HG03097 (cell line): ENCODE results near the gene CKAP4.
"Not testable (repeated sequence)": the region's sequence is repeated elsewhere in the genome, so short reads cannot be mapped to it uniquely, and the experiment has no call there.

Source experiments
- ATAC-seq: cut with Tn5 transposase; IDR thresholded peaks from one replicate; pipeline ENCODE4 v1.9.1; 2021; ENCODE audit not compliant: unreplicated experiment, low FRiP score

Gene CKAP4, protein sequence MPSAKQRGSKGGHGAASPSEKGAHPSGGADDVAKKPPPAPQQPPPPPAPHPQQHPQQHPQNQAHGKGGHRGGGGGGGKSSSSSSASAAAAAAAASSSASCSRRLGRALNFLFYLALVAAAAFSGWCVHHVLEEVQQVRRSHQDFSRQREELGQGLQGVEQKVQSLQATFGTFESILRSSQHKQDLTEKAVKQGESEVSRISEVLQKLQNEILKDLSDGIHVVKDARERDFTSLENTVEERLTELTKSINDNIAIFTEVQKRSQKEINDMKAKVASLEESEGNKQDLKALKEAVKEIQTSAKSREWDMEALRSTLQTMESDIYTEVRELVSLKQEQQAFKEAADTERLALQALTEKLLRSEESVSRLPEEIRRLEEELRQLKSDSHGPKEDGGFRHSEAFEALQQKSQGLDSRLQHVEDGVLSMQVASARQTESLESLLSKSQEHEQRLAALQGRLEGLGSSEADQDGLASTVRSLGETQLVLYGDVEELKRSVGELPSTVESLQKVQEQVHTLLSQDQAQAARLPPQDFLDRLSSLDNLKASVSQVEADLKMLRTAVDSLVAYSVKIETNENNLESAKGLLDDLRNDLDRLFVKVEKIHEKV

DNA sequence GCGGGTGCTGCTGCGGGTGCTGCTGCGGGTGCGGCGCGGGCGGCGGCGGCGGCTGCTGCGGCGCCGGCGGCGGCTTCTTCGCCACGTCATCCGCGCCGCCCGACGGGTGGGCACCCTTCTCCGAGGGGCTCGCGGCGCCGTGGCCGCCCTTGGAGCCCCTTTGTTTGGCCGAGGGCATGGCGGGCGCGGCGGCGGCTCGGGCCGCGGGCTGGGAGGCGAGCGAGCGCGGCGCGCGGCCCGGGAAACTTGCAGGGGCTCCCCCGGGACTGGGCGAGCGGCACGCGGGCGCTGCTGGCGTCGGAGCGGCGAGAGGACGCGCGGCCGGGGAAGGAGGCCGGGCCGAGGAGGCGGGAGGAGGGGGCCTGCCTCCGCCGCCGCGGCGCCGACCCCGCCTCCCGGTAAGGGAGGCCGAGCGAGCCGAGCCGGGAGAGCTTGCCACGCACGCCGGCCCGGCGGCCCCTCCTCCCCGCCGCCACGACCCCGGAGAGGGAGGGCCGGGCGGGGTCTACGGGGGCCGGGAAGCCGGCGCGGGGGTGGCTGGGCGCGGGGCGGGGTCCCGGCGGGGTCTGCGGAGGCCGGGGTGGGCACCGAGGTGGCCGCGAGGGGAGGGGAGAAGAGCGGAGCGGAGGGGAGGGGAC, at the start of gene CKAP4:
Gene CKAP4, minus strand, starts transcription at position 347 of the 638 bp plus-strand sequence. Its CDS starts 169 bp downstream, at position 178.
- peak; percentile 55 for ATAC-seq

DNA sequence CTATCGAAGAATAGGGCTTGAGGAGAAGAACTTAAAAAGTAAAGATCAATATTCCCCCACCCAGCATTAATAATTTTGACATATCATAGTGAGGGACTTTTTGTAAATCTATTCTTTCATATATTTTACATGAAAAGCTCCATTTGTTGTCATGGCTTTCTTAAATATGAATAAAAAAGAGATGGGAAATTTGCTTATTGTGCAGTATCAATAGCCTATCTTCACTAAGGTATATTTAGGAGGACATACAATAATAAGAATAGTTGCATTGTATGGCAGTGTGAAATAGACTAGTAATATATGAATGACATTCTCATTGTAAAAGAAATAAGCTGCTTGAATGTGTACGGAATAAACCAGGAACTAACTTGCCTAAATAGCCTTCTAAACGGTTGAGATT, 49.3 kb upstream of the CKAP4 start:
- ATAC-seq: no peak

DNA sequence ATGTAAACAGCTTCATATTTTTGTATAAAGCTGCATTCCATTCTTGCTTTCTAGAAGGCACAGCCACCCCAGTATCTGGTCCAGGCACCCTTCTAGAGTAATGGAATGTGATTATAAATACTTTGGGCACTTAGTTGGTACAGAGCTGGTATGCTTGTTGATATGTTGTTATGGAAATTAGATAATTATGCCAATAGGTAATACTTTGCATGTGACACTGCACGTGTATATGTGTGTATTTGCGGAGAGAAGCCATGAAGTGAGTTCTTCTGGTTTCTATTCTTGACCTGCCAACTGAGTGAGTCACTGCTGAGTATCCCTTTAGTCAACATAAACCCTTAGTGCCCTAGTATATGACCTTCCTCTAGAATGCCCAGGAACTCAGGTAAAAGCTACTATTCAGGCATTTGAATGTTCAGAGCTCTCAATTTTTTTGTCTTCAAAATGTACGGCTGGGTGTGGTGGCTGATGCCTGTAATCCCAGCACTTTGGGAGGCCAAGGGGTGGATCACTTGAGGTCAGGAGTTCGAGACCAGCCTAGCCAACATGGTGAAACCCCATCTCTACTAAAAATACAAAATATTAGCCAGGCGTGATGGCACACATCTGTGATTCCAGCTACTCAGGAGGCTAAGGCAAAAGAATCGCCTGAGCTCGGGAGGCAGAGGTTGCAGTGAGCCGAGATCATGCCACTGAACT, 48.5 kb upstream of the CKAP4 start:
- no peak for ATAC-seq

DNA sequence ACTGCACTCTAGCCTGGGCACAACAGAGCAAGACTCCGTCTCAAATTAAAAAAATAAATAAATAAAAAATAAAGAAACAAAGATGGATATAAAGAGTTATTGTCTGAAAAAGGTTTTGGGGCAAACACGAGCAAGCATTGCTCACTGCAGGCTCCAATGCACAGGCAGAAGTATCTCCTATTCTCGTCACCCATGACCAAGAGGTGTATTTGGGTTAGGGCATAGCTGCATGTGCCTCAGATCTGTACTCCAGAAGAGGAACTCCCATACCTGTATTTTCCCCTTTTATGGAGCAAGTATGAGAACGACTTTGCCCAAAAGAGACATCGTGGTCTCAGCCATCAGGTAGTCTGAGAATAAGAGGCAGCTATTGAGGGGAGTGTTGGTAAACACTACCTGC, 44.5 kb upstream of the CKAP4 start:
- ATAC-seq: no peak

DNA sequence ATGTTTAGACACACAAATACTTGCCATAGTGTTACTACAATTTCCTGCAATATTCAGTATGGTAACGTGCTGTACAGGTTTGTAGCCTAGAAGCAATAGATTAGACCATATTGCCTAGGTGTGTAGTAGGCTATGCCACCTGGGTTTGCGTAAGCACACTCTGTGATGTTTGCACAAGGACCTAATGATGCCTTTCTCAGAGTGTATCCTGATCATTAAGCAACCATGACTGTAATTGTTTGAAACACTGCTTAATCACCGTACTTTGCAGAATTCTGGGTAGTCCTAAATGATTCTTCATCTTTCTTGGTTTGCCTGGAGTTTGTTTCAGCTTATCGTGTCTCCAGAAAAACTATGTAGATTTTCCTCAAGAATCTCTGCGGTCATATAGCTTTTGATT, 43.5 kb upstream of the CKAP4 start:
- no peak for ATAC-seq

DNA sequence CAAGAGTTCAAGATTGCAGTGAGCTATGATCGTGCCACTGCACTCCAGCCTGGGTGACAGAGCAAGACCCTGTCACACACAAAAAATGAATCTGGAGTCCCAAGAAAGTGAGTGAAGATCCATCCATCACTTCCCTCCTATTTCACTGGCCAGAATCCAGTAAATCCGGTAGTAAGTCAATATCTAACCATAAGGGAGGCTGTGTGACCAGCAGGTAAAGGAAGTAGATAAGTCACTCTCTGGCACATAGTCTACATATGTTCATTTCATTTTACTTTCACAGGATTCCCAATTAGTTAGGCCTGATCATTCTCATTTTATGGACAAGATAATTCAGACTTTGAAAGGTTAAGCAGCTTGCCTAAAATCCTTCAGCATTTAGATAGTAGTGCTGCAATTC, 42.8 kb upstream of the CKAP4 start:
- no peak for ATAC-seq

DNA sequence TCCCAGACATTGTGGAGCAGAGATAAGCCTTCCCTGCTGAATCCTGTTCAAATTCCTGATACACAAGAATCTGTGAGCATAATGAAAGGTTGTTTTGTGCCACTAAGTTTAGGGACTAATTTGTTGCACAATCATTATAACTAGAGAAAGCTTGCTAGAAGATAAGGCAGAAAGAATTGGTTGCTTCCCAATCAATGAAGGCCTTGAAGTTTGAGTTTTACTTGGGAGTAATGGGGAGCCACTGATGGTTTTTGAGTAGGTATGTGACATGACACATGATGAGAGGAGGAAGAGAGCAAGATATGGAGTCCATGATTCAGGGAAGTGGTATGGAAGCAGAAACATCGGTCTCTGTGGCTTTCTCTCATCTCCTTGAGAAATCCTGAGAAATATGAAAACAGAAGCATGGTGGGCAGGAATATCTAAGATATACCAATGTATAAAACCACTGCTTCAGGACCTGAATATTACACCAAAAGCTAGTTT, 41.4 kb upstream of the CKAP4 start:
- ATAC-seq: no peak

DNA sequence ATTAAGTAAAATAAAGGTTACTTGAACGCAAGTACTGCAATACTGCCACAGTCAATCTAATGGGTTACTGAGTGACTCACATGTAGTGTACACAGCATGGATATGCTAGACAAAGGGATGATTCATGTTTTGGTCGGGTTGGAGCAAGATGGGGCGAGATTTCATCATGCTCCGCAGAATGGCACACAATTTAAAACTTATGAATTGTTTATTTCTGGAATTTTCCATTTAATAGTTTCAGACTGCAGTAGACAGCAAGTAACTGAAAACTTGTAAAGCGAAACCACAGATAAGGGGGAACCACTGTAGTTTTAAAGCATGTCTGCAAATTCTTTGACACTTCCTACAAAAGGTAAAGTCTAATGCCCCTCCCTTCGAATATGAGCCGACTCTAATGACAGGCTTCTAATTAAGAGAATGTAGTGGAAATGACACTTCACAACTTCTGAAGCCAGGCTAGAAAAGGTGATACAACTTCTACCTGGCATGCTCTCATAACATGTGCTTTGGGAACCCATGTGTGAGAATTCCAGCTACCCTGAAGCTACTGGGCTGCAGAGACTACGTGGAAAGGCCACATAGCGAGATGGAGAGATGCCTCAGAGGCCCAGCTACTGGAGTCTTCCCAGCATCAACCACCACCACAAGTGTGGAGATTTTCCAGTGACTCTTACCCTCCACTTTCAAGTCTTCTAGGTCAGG, 40.8 kb upstream of the CKAP4 start:
- no peak for ATAC-seq

DNA sequence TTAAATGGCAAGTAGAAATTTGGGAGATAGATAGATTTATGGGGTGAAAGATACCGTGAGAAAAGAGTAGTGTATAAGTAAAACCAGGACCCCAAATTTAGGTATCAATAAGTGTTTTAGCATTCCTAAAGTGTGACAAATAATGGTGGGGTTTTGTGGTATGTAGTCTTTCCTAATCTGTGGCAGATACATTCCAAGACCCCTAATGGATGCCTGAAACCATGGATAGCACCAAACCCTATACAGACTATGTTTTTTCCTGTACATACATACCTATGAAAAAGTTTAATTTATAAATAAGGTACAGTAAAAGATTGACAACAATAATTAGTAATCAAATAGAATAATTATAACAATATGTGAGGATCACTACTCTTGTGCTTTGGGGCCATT, 40.3 kb upstream of the CKAP4 start:
- no peak for ATAC-seq

DNA sequence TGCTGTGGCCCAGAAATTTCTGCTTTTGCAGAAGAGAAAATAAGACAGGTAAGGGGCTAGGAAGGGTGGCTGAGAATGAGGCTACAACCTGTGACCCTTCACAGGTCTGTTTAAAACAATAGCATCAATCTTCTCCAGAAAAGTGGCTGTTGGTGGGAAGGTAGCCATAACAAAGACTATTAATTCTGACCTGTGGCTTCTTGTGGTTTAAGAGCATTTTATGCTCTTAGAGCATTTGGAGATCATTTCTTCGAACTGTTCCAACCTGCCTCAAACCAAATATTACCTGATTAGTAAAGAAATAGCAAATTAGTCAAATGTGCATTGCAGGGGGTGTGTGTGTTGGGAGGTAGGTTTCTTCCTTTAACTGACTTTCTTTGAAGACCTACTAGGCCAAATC, 39.5 kb upstream of the CKAP4 start:
- ATAC-seq: no peak

DNA sequence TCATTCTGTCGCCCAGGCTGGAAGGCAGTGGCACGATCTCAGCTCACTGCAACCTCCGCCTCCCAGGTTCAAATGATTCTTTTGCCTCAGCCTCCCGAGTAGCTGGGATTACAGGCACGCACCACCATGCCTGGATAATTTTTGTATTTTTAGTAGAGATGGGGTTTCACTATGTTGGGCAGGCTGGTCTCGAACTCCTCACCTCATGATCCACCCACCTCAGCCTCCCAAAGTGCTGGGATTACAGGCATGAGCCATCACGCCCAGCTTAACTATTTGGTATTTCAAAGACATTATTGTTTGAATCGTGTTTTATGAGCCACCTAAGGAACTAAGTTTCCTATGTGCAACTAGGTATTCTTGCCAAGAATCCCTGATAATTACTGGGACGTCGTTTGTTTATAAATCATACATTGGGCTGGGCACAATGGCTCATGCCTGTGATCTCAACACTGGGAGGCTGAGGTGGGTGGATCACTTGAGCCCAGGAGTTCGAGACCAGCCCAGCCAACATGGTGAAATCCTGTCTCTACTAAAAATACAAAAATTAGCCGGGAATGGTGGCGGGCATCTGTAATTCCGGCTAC, 38.8 kb upstream of the CKAP4 start:
- ATAC-seq: not testable (repeated sequence)

DNA sequence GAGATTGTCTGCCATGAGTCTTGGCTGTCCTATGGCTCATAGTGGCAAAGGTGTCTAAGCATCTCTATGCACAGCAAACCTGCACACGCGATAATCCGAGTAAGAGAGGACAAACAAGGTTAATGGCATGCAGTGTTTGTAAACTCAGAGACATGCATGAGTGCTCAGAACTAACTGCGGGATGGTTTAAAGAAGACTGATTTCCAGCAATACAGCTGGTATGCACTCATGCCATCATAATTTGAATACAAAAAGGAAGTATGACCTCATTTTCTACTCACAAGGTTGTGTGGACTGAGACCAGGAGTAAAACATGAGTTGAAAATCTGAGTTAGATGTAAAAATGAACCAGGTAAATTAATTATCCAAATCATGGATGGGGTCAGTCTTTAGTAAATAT, 38.2 kb upstream of the CKAP4 start:
- no peak for ATAC-seq

DNA sequence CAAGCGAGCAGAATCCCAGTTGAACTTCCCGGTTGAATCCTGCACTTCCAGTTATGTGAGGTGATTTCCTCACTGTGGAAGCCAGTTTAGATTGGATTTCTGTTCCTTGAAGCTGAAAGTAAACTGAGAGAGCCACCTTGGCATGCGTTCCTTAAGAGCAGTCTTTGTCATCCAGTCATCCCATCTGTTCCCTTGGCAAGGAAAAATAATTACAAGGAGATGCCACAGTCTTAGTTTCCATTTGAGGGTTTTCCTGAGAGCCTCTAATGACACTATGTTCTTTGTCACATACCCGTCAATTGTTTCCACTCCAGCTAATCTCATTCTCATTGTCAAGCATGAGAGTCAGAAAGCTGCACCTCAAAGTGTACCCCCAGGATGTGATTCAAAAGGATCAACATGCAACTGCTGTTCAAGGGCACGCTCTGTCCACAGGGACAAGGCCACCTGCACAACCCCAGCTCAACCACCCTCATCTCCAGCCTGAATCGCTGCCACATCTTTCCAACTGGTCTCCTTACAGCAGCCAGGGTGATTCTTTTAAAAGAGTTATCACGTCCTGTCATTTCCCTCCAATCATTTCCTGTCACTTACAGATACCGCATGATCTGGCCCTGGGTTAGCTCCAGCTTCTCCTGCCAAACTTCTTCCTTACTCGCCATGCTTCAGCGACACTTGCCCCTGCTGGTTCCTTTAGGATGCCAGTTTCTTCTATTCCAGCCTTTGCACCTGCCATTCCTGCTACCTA, 36.7 kb upstream of the CKAP4 start:
- no peak for ATAC-seq

DNA sequence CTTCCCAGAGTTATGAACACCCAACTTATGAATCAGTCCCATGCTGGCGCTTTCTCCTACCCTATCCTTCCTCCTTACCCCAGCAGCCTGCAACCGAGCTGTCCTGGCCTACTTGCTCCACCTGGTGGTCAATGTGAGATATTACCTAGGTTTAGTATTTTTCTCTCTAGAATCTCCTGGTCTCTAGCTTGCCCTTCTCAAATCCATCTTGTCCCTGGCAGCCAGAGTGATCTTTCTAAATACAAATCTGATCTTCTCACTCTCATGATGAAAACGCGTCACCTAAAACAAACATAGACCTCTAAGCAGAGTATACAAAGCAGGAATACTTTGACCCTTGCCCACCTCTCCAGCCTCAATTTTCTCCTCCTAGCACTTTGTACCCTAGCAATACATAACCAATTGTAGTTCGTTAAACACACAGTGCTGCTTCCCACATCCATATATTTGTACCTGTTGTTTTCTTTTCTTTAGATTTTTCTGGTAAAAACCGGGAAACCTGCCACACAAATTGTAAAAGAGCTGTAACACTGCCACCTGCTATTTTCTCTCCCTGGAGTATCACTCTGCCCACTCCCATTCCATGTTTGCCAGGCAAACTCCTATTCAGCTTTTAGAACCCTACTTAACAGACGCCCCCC, 34.8 kb upstream of the CKAP4 start:
- no peak for ATAC-seq

DNA sequence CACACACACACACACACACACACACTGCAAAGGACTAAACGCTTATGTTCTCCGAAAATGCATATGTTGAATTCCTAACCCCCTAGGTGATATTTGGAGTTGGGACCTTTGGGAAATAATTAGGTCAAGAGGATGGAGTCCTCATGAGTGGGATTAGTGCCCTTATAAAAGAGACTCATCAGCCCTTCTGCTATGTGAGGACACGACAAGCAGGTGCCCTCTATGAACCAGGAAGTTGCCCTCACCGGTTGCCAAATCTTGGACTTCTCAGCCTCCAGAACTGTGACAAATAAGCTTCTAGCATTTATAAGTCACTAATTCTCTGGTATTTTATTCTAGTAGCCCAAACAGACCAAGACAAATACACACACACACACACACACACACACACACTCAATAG, 34.0 kb upstream of the CKAP4 start:
- ATAC-seq: no peak

DNA sequence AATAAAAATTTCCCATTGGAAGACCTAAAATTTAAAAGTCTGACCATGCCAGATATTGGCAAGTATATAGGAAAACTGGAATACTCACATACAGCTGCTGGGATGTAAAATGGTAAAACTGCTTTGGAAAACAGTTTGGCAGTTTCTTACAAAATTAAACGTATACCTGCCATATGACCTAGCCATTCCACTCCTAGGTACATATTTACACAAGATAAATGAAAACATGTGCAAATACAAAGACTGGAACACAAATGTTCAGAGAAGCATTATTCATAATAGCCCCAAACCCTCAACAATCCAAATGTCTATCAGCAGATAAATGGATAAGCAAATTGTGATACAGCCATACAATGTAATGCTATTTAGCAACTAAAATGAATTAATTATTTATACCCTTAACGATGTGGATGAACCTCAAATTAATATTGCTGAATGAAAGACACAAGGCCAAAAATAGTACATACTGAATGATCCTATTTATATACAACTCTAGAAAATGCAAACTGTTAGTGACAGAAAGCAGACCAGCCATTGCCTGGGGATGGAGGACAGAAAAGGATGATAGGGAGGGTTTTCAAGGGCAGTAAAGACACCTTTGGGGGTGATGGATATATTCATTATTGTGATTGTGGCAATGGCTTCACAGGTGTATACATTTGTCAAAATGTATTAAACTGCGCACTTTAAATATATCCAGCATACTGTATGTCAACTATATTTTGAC, 33.4 kb upstream of the CKAP4 start:
- no peak for ATAC-seq

DNA sequence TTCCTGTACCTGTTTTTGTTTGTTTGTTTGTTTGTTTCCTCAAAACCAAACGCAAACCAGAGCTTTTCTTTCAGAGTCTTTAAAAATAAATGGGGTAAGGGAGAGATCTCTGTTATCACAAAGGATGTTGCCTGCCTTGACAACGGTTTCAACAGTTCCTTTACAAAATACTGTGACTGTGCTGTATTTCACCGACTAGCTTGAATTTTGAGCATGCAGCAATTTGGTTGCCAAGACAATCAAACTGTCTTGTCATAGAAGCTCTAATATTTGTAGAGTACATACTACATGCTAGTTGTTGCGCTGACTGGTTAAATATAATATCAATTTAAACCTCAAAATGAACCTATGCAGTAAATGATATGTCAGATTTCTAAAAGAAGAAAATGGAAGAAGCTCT, 32.3 kb upstream of the CKAP4 start:
- no peak for ATAC-seq

DNA sequence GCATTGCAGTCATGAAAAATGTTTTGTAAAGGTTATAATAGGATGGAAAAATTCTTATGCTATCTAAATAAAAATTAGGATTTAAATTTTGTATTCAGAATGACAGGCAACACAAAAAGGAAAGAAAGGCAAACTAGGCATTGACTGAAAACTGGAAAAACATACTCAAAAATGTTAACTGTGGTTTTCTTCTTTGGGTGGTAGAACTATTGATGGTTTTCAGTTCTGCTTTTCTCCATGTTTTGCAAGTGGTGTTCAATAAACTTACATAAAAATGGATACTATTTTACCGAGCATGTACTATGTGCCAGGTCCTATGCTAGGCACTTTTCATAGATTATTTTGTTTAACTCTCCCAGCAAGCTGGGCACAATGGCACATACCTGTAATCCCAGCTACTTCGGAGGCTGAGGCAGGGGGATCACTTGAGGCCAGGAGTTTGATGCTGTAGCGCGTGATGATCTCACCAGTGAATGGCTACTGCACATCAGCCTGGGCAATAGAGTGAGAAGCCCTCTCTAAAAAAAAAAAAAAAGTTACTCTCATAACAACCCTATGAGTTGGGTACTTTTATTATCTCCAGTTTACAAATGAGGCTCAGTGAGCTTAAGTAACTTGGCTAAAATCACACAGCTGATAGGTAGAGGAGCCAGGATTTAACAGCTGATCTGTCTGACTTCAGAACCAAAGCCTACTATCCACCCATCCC, 28.4 kb upstream of the CKAP4 start:
- ATAC-seq: peak; percentile 48
